Measurements from ENCODE around the gene NACC1. TPM values are rescaled to one million over a fixed set of nuclear protein-coding genes. Genes with fewer than 3 reads are reported as not detected.
"Not testable (repeated sequence)": the region's sequence is repeated elsewhere in the genome, so short reads cannot be mapped to it uniquely, and the experiment has no call there.

Gene NACC1
- total RNA-seq, 2 donors from 2014 or later = 23.1 to 26.4 TPM

- peaks cover 42% of the 10 kb centered on the region for H3K4me1 Mint-ChIP-seq
- H3K27ac Mint-ChIP-seq = peak overlapping the region; percentile 97
- H3K9me3 ChIP-seq (ENCODE audit: control insufficient read depth, low read length, poor library complexity, severe bottlenecking) = no peaks in the 10 kb centered on the region
- no peaks in the 10 kb centered on the region for H3K27me3 Mint-ChIP-seq
- no peaks in the 10 kb centered on the region for H3K36me3 Mint-ChIP-seq (ENCODE audit: low read depth)
- ATAC-seq (no peak), DNase-seq (no peak)
- peak overlapping the region; percentile 37 for H3K4me3 Mint-ChIP-seq
These were observed 53.1 kb downstream of the NACC1 start for GRCh38 chr19:13171146-13171545.

- no peaks in the 10 kb centered on the region for H3K9me3 ChIP-seq (ENCODE audit: control insufficient read depth, low read length, poor library complexity, severe bottlenecking)
- H3K4me3 Mint-ChIP-seq = peak overlapping the region; percentile 91
- H3K27ac Mint-ChIP-seq = peak overlapping the region; percentile 97
- H3K4me1 Mint-ChIP-seq = peaks cover 38% of the 10 kb centered on the region
- H3K27me3 Mint-ChIP-seq = no peaks in the 10 kb centered on the region
- DNase-seq = peak; percentile 50 to 65 (median 64)
- ATAC-seq = peak; percentile 46
- H3K36me3 Mint-ChIP-seq (ENCODE audit: low read depth) = no peaks in the 10 kb centered on the region
These were observed 54.5 kb downstream of the NACC1 start for GRCh38 chr19:13172346-13173138.

- H3K9me3 ChIP-seq (ENCODE audit: control insufficient read depth, low read length, poor library complexity, severe bottlenecking) = no peaks in the 10 kb centered on the region
- no peaks in the 10 kb centered on the region for H3K36me3 Mint-ChIP-seq (ENCODE audit: low read depth)
- no peaks in the 10 kb centered on the region for H3K27me3 Mint-ChIP-seq
- no peak for DNase-seq
- peaks cover 36% of the 10 kb centered on the region for H3K4me1 Mint-ChIP-seq
- peak overlapping the region; percentile 91 for H3K4me3 Mint-ChIP-seq
- H3K27ac Mint-ChIP-seq = peak overlapping the region; percentile 97
- ATAC-seq = no peak
These were observed 55.2 kb downstream of the NACC1 start for GRCh38 chr19:13173139-13173737.

- no peaks in the 10 kb centered on the region for H3K9me3 ChIP-seq (ENCODE audit: control insufficient read depth, low read length, poor library complexity, severe bottlenecking)
- peaks cover 18% of the 10 kb centered on the region for H3K4me1 Mint-ChIP-seq
- H3K27ac Mint-ChIP-seq = peak overlapping the region; percentile 29
- H3K36me3 Mint-ChIP-seq (ENCODE audit: low read depth) = no peaks in the 10 kb centered on the region
- no peaks in the 10 kb centered on the region for H3K27me3 Mint-ChIP-seq
- no peak overlapping the region for H3K4me3 Mint-ChIP-seq
- ATAC-seq (no peak), DNase-seq (no peak)
These were observed 58.3 kb downstream of the NACC1 start for GRCh38 chr19:13176345-13176744.

GRCh38 chr19:13177584-13177983 lies 59.5 kb downstream of the NACC1 start:
- not testable (repeated sequence) for ATAC-seq; H3K27ac Mint-ChIP-seq; DNase-seq; H3K36me3 Mint-ChIP-seq (ENCODE audit: low read depth); H3K9me3 ChIP-seq (ENCODE audit: control insufficient read depth, low read length, poor library complexity, severe bottlenecking); H3K27me3 Mint-ChIP-seq; H3K4me3 Mint-ChIP-seq
- H3K4me1 Mint-ChIP-seq = peaks cover 14% of the 10 kb centered on the region

GRCh38 chr19:13178291-13178690 lies 60.2 kb downstream of the NACC1 start:
- H3K27ac Mint-ChIP-seq; H3K9me3 ChIP-seq (ENCODE audit: control insufficient read depth, low read length, poor library complexity, severe bottlenecking); H3K27me3 Mint-ChIP-seq; H3K36me3 Mint-ChIP-seq (ENCODE audit: low read depth); ATAC-seq; H3K4me3 Mint-ChIP-seq; DNase-seq: not testable (repeated sequence)
- peaks cover 10% of the 10 kb centered on the region for H3K4me1 Mint-ChIP-seq

GRCh38 chr19:13181747-13182388 lies 63.8 kb downstream of the NACC1 start:
- peak overlapping the region; percentile 9 for H3K4me3 Mint-ChIP-seq
- H3K27me3 Mint-ChIP-seq = no peaks in the 10 kb centered on the region
- DNase-seq (no peak), ATAC-seq (no peak)
- H3K27ac Mint-ChIP-seq = no peak overlapping the region
- H3K9me3 ChIP-seq (ENCODE audit: control insufficient read depth, low read length, poor library complexity, severe bottlenecking) = no peaks in the 10 kb centered on the region
- peaks cover 15% of the 10 kb centered on the region for H3K4me1 Mint-ChIP-seq
- H3K36me3 Mint-ChIP-seq (ENCODE audit: low read depth) = no peaks in the 10 kb centered on the region

GRCh38 chr19:13184926-13185325 lies 66.9 kb downstream of the NACC1 start:
- DNase-seq; H3K9me3 ChIP-seq (ENCODE audit: control insufficient read depth, low read length, poor library complexity, severe bottlenecking); H3K4me3 Mint-ChIP-seq; H3K27me3 Mint-ChIP-seq; ATAC-seq; H3K36me3 Mint-ChIP-seq (ENCODE audit: low read depth); H3K27ac Mint-ChIP-seq: not testable (repeated sequence)
- H3K4me1 Mint-ChIP-seq = peaks cover 23% of the 10 kb centered on the region

- Mint-ChIP-seq H3K4me1 (peaks cover 18% of the 10 kb centered on the region), H3K27ac (peak overlapping the region; percentile 49)
- H3K4me3 Mint-ChIP-seq; H3K27me3 Mint-ChIP-seq; H3K9me3 ChIP-seq (ENCODE audit: control insufficient read depth, low read length, poor library complexity, severe bottlenecking); ATAC-seq; H3K36me3 Mint-ChIP-seq (ENCODE audit: low read depth); DNase-seq: not testable (repeated sequence)
These were observed 67.9 kb downstream of the NACC1 start for GRCh38 chr19:13185763-13186657.

GRCh38 chr19:13186688-13187087 lies 68.6 kb downstream of the NACC1 start:
- peaks cover 21% of the 10 kb centered on the region for H3K4me1 Mint-ChIP-seq
- not testable (repeated sequence) for DNase-seq; H3K36me3 Mint-ChIP-seq (ENCODE audit: low read depth); H3K9me3 ChIP-seq (ENCODE audit: control insufficient read depth, low read length, poor library complexity, severe bottlenecking); H3K27ac Mint-ChIP-seq; H3K27me3 Mint-ChIP-seq; H3K4me3 Mint-ChIP-seq; ATAC-seq

- no peaks in the 10 kb centered on the region for H3K9me3 ChIP-seq (ENCODE audit: control insufficient read depth, low read length, poor library complexity, severe bottlenecking)
- DNase-seq (no peak), ATAC-seq (no peak)
- H3K27ac Mint-ChIP-seq = peak overlapping the region; percentile 90
- peak overlapping the region; percentile 57 for H3K4me3 Mint-ChIP-seq
- H3K27me3 Mint-ChIP-seq = no peaks in the 10 kb centered on the region
- peaks cover 16% of the 10 kb centered on the region for H3K4me1 Mint-ChIP-seq
- no peaks in the 10 kb centered on the region for H3K36me3 Mint-ChIP-seq (ENCODE audit: low read depth)
These were observed 69.4 kb downstream of the NACC1 start for GRCh38 chr19:13187419-13187818.

GRCh38 chr19:13189600-13189999 lies 71.5 kb downstream of the NACC1 start:
- no peaks in the 10 kb centered on the region for H3K27me3 Mint-ChIP-seq
- H3K27ac Mint-ChIP-seq = no peak overlapping the region
- H3K36me3 Mint-ChIP-seq (ENCODE audit: low read depth) = no peaks in the 10 kb centered on the region
- H3K4me1 Mint-ChIP-seq = peaks cover 19% of the 10 kb centered on the region
- DNase-seq (no peak), ATAC-seq (no peak)
- H3K9me3 ChIP-seq (ENCODE audit: control insufficient read depth, low read length, poor library complexity, severe bottlenecking) = no peaks in the 10 kb centered on the region
- no peak overlapping the region for H3K4me3 Mint-ChIP-seq

Measured in T-helper 17 cell (primary cell).